Measurements from ENCODE around the gene GDA.

GDA gene

DNA sequence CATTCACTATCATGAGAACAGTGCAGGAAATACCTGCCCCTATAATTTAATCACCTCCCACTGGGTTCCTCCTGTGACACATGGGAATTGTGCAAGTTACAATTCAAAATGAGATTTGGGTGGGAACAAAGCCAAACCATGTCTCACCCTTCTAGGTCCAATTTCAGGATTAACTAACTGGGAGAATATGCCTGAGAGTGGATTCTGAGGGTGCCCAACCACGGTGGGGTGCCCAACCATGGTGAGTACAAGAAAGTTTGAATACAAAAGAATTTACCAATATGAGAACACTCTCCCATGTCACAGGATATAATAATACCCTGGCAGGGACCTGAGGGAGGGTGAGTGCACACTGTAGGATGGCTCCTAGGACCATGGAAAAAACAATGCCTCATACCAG is 17.2 kb upstream of the GDA start:
- no peak for DNase-seq (ENCODE audit: extremely low read depth, insufficient read length)

GRCh38 chr9:72133365-72134035 is 15.7 kb upstream of the GDA start:
- no peak for DNase-seq (ENCODE audit: extremely low read depth, insufficient read length)
- Histone ChIP-seq H3K4me3 (replicated peaks; ENCODE audit: low read depth, low read length) (no peak overlapping the region), H3K27me3 (replicated peaks; ENCODE audit: control insufficient read depth, insufficient read depth, low read length) (no peaks in the 10 kb centered on the region; the same call in 1 of the 2 replicates), H3K36me3 (ENCODE audit: control insufficient read depth, insufficient read depth, low read length) (no peaks in the 10 kb centered on the region)
- TF ChIP-seq, protein P1, sequence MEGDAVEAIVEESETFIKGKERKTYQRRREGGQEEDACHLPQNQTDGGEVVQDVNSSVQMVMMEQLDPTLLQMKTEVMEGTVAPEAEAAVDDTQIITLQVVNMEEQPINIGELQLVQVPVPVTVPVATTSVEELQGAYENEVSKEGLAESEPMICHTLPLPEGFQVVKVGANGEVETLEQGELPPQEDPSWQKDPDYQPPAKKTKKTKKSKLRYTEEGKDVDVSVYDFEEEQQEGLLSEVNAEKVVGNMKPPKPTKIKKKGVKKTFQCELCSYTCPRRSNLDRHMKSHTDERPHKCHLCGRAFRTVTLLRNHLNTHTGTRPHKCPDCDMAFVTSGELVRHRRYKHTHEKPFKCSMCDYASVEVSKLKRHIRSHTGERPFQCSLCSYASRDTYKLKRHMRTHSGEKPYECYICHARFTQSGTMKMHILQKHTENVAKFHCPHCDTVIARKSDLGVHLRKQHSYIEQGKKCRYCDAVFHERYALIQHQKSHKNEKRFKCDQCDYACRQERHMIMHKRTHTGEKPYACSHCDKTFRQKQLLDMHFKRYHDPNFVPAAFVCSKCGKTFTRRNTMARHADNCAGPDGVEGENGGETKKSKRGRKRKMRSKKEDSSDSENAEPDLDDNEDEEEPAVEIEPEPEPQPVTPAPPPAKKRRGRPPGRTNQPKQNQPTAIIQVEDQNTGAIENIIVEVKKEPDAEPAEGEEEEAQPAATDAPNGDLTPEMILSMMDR (IDR thresholded peaks at IDR 0.05; ENCODE audit: insufficient read depth, low read length, poor library complexity, severe bottlenecking): no peak

More for the DNA sequence above, 17.2 kb upstream of the GDA start:
- no peak overlapping the region for H3K4me3 ChIP-seq (replicated peaks; ENCODE audit: low read depth, low read length)
- H3K27me3 ChIP-seq (replicated peaks; ENCODE audit: control insufficient read depth, insufficient read depth, low read length): no peaks in the 10 kb centered on the region
- TF ChIP-seq, protein P1 (IDR thresholded peaks at IDR 0.05; ENCODE audit: insufficient read depth, low read length, poor library complexity, severe bottlenecking): no peak
- no peaks in the 10 kb centered on the region for H3K36me3 ChIP-seq (ENCODE audit: control insufficient read depth, insufficient read depth, low read length)

- no peaks in the 10 kb centered on the region for H3K36me3 ChIP-seq (ENCODE audit: control insufficient read depth, insufficient read depth, low read length)
- H3K27me3 ChIP-seq (replicated peaks; ENCODE audit: control insufficient read depth, insufficient read depth, low read length): no peaks in the 10 kb centered on the region; the same call in 1 of the 2 replicates
- H3K4me3 ChIP-seq (replicated peaks; ENCODE audit: low read depth, low read length): no peak overlapping the region
- TF ChIP-seq, protein P1 (IDR thresholded peaks at IDR 0.05; ENCODE audit: insufficient read depth, low read length, poor library complexity, severe bottlenecking): no peak
- DNase-seq (ENCODE audit: extremely low read depth, insufficient read length): no peak
Measured at GRCh38 chr9:72134801-72135200, 14.4 kb upstream of the GDA start.

GRCh38 chr9:72137697-72138365 is 11.4 kb upstream of the GDA start:
- Histone ChIP-seq H3K36me3 (ENCODE audit: control insufficient read depth, insufficient read depth, low read length) (no peaks in the 10 kb centered on the region), H3K27me3 (replicated peaks; ENCODE audit: control insufficient read depth, insufficient read depth, low read length) (no peaks in the 10 kb centered on the region; the same call in 1 of the 2 replicates), H3K4me3 (replicated peaks; ENCODE audit: low read depth, low read length) (no peak overlapping the region)
- no peak for DNase-seq (ENCODE audit: extremely low read depth, insufficient read length)
- TF ChIP-seq, protein P1 (IDR thresholded peaks at IDR 0.05; ENCODE audit: insufficient read depth, low read length, poor library complexity, severe bottlenecking): no peak

GRCh38 chr9:72139226-72139625 is 10.0 kb upstream of the GDA start:
- TF ChIP-seq, protein P1 (IDR thresholded peaks at IDR 0.05; ENCODE audit: insufficient read depth, low read length, poor library complexity, severe bottlenecking): no peak
- no peaks in the 10 kb centered on the region for H3K36me3 ChIP-seq (ENCODE audit: control insufficient read depth, insufficient read depth, low read length)
- no peak for DNase-seq (ENCODE audit: extremely low read depth, insufficient read length)
- H3K4me3 ChIP-seq (replicated peaks; ENCODE audit: low read depth, low read length): no peak overlapping the region
- no peaks in the 10 kb centered on the region; the same call in 1 of the 2 replicates for H3K27me3 ChIP-seq (replicated peaks; ENCODE audit: control insufficient read depth, insufficient read depth, low read length)

Data from GM06990 (cell line).